DOHH2 (cell line): ENCODE data around the gene KRTAP5-6.

Source experiments
- H3F3A ChIP-seq: fragments of 200-600 bp; sonication (generic), shearing (Covaris generic); 2 replicates; pipeline ENCODE4 v1.6.0; 2016; ENCODE audit warnings: antibody characterized with exemption, mild to moderate bottlenecking; ENCODE audit not compliant: control insufficient read depth, insufficient read depth
- H3K27ac ChIP-seq: fragments of 200-600 bp; sonication (generic); 2 replicates; pipeline ENCODE4 v1.5.1; 2014; ENCODE audit warnings: low read depth, mild to moderate bottlenecking, low read length, moderate library complexity
- H3K27me3 ChIP-seq: fragments of 200-600 bp; sonication (generic); 2 replicates; pipeline ENCODE4 v1.6.1; 2014; ENCODE audit warnings: mild to moderate bottlenecking, low read length, mixed read lengths; ENCODE audit not compliant: control insufficient read depth
- H3K36me3 ChIP-seq: fragments of 200-600 bp; sonication (generic); 2 replicates; pipeline ENCODE4 v1.6.1; 2014; ENCODE audit warnings: mild to moderate bottlenecking, low read length, moderate library complexity, mixed read lengths; ENCODE audit not compliant: control insufficient read depth
- H3K4me1 ChIP-seq: fragments of 200-600 bp; sonication (generic); 2 replicates; pipeline ENCODE4 v1.6.1; 2014; ENCODE audit warnings: mild to moderate bottlenecking, low read length, mixed read lengths; ENCODE audit not compliant: control insufficient read depth
- H3K4me2 ChIP-seq: fragments of 200-600 bp; sonication (generic); 2 replicates; pipeline ENCODE4 v1.6.0; 2014; ENCODE audit warnings: mild to moderate bottlenecking, low read length, moderate library complexity
- H3K4me3 ChIP-seq: fragments of 200-600 bp; sonication (generic); 2 replicates; pipeline ENCODE4 v1.5.1; 2014; ENCODE audit warnings: mild to moderate bottlenecking, low read length, mixed read lengths
- H3K79me2 ChIP-seq: fragments of 200-600 bp; sonication (generic); 2 replicates; pipeline ENCODE4 v1.6.1; 2014; ENCODE audit warnings: mild to moderate bottlenecking, low read length, mixed read lengths; ENCODE audit not compliant: control insufficient read depth
- H3K9me2 ChIP-seq: fragments of 200-600 bp; sonication (generic); replicated peaks from 2 replicates; pipeline ENCODE4 v1.6.1; 2014; ENCODE audit warnings: mild to moderate bottlenecking, low read length, mixed read lengths; ENCODE audit not compliant: control insufficient read depth
- H3K9me3 ChIP-seq: fragments of 200-600 bp; sonication (generic); 2 replicates; pipeline ENCODE4 v1.6.1; 2014; ENCODE audit warnings: antibody characterized with exemption, low read length, mixed read lengths; ENCODE audit not compliant: control insufficient read depth, insufficient read depth
- H4K20me1 ChIP-seq: fragments of 200-600 bp; sonication (generic); 2 replicates; pipeline ENCODE4 v1.6.0; 2014; ENCODE audit warnings: low read depth, mild to moderate bottlenecking, antibody characterized with exemption, low read length, moderate library complexity; ENCODE audit not compliant: control insufficient read depth, insufficient read depth
- EZH2phosphoT487 ChIP-seq: fragments of 200-600 bp; sonication (generic); IDR thresholded peaks from 2 replicates; pipeline ENCODE4 v1.6.1; 2017; ENCODE audit warnings: borderline replicate concordance, mild to moderate bottlenecking, antibody characterized with exemption, low read length, moderate library complexity, mixed read lengths
- TF ChIP-seq, protein P1 (sequence below): fragments of 200-600 bp; sonication (generic); IDR thresholded peaks from one replicate; pipeline ENCODE4 v1.5.1; 2014; ENCODE audit warnings: antibody characterized with exemption, mild to moderate bottlenecking, low read depth, low read length; ENCODE audit not compliant: poor library complexity, severe bottlenecking

KRTAP5-6 gene

DNA sequence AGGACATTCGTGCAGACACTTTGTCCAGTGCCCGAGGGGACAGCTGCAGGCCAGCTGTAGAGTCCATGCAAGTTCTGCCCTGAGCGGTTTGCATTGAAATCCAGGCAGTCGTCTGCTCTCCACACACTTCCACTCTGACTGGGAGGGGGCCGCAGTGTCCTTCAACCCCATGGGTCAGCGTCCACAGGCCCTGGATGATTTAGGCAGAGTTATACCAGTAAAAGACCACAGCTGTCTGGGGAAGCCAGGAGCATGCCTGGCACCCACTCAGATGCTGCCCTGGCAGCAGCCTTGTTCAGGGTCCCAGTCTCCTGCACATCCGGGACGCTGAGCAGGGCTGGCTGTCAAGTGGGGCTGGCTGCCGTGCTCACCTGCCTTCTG is 40.9 kb upstream of the KRTAP5-6 start:
- Histone ChIP-seq H3K9me2 (no peaks in the 10 kb centered on the region), H3K27ac (no peak overlapping the region), H3K4me2 (no peak overlapping the region), H3F3A (no peaks in the 10 kb centered on the region), H3K4me1 (no peaks in the 10 kb centered on the region), H3K27me3 (peaks cover 12% of the 10 kb centered on the region; the same call in 1 of the 2 replicates), H3K4me3 (no peak overlapping the region), H3K36me3 (no peaks in the 10 kb centered on the region), H3K9me3 (no peaks in the 10 kb centered on the region), H4K20me1 (no peaks in the 10 kb centered on the region), H3K79me2 (no peaks in the 10 kb centered on the region)
- TF ChIP-seq EZH2phosphoT487: no peak
- TF ChIP-seq, protein P1, sequence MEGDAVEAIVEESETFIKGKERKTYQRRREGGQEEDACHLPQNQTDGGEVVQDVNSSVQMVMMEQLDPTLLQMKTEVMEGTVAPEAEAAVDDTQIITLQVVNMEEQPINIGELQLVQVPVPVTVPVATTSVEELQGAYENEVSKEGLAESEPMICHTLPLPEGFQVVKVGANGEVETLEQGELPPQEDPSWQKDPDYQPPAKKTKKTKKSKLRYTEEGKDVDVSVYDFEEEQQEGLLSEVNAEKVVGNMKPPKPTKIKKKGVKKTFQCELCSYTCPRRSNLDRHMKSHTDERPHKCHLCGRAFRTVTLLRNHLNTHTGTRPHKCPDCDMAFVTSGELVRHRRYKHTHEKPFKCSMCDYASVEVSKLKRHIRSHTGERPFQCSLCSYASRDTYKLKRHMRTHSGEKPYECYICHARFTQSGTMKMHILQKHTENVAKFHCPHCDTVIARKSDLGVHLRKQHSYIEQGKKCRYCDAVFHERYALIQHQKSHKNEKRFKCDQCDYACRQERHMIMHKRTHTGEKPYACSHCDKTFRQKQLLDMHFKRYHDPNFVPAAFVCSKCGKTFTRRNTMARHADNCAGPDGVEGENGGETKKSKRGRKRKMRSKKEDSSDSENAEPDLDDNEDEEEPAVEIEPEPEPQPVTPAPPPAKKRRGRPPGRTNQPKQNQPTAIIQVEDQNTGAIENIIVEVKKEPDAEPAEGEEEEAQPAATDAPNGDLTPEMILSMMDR: no peak

DNA sequence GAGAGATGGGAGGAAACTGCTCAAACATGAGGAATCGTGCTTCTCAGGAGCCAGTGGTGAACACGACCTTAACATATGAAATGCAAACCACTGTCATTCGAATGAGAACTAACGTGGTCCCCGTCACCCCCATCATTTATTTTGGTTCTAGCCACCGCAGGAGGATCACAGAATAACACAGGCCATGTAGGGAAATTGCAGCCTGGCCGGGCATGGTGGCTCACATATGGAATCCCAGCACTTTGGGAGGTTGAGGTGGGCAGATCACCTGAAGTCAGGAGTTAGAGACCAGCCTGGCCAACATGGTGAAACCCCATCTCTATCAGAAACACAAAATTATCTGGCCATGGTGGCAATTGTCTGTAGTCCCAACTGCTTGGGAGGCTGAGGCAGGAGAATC is 40.3 kb upstream of the KRTAP5-6 start:
- H3K79me2 ChIP-seq: no peaks in the 10 kb centered on the region

DNA sequence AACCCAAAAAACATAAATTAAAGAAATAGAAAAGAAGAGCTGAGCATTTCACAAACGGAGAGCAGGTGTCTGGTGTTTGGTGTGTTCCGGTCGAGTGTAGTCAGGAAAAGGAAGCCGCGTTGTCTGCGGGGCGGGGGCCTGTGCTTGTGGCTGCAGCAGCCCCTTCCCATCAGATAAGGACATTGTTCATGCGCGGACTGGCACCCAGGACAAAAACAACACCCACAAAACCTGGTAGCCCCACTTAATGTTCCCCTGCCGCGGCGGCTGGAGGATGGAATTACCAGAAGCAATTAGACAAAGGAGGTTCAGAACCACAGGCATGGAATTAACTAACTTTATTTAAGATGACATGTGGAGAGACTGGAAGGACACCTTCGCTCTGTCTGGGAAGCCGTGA is 37.5 kb upstream of the KRTAP5-6 start:
- no peak overlapping the region for H3K27ac ChIP-seq
- H3F3A ChIP-seq: no peaks in the 10 kb centered on the region
- no peaks in the 10 kb centered on the region for H4K20me1 ChIP-seq
- H3K79me2 ChIP-seq: no peaks in the 10 kb centered on the region
- TF ChIP-seq EZH2phosphoT487: no peak
- TF ChIP-seq, protein P1: no peak
- H3K9me3 ChIP-seq: no peaks in the 10 kb centered on the region
- H3K36me3 ChIP-seq: no peaks in the 10 kb centered on the region
- no peak overlapping the region for H3K4me2 ChIP-seq
- H3K9me2 ChIP-seq: no peaks in the 10 kb centered on the region
- H3K27me3 ChIP-seq: peaks cover 8% of the 10 kb centered on the region; the same call in 1 of the 2 replicates
- H3K4me1 ChIP-seq: no peaks in the 10 kb centered on the region
- H3K4me3 ChIP-seq: no peak overlapping the region

More for the DNA sequence above, 40.3 kb upstream of the KRTAP5-6 start:
- Histone ChIP-seq H3F3A (no peaks in the 10 kb centered on the region), H3K27me3 (peaks cover 12% of the 10 kb centered on the region; the same call in 1 of the 2 replicates), H3K27ac (no peak overlapping the region), H3K4me2 (no peak overlapping the region), H3K36me3 (no peaks in the 10 kb centered on the region), H3K4me3 (no peak overlapping the region), H3K9me2 (no peaks in the 10 kb centered on the region), H3K4me1 (no peaks in the 10 kb centered on the region), H4K20me1 (no peaks in the 10 kb centered on the region), H3K9me3 (no peaks in the 10 kb centered on the region)
- TF ChIP-seq, protein P1: no peak
- no peak for TF ChIP-seq EZH2phosphoT487
